ENCODE data around the gene MSI2. TPM values are rescaled to one million over a fixed set of nuclear protein-coding genes. Genes with fewer than 3 reads are reported as not detected.

The MSI2 gene
- total and polyA plus RNA-seq, 9 of the 15 experiments (the other 6 are each of a cell fraction or from before 2014, with no cell fraction given) = 4.6 to 61.8 (median 42.4) TPM

GRCh38 chr17:57475796-57476195, 219.5 kb downstream of the MSI2 start (continued):
- TF ChIP-seq ZNF609 (CRISPR knock-in tag; IDR thresholded peaks at IDR 0.05; ENCODE audit: borderline replicate concordance) (no peak), GTF2A2 (tag; IDR thresholded peaks at IDR 0.05) (no peak)

- Histone ChIP-seq H2AFZ (ENCODE audit: low read depth, low read length) (no peak overlapping the region), H3K9me3 (replicated peaks; ENCODE audit: control insufficient read depth, insufficient read depth, low read depth, low read length) (no peaks in the 10 kb centered on the region), H3K27me3 (ENCODE audit: control insufficient read depth in 2 of 2, insufficient read depth in 2 of 2, low read length in 2 of 2) (no peaks in the 10 kb centered on the region), H3K79me2 (ENCODE audit: control insufficient read depth, insufficient read depth, low read length) (no peaks in the 10 kb centered on the region), H3K4me3 (no peak overlapping the region), H3K36me3 (ENCODE audit: control insufficient read depth, insufficient read depth, low read length) (no peaks in the 10 kb centered on the region), H3K27ac (ENCODE audit: extremely low read depth, low read depth, low read length) (no peak overlapping the region), H3K9ac (ENCODE audit: insufficient read depth in 1 of 2, low read depth in 2 of 2, low read length in 2 of 2) (no peak overlapping the region), H3K9me1 (ENCODE audit: control insufficient read depth, insufficient read depth, low read length) (no peaks in the 10 kb centered on the region), H4K20me1 (replicated peaks; ENCODE audit: control insufficient read depth, insufficient read depth, low read length) (peaks cover 24% of the 10 kb centered on the region; the same call in 1 of the 2 replicates), H3K4me1 (replicated peaks in 1 of 2; ENCODE audit: control insufficient read depth in 2 of 2, insufficient read depth in 2 of 2, low read length in 2 of 2) (peaks cover 4 to 28% of the 10 kb centered on the region in 2 experiments; a peak in 4 of 5 replicates), H3K4me2 (ENCODE audit: insufficient read depth, low read length) (no peak overlapping the region)
- in situ Hi-C loops (cut with MboI) (no loop called here), intact Hi-C loops (cut with micrococcal nuclease) (no loop called here)
- no TSS peak for BruUV-seq (replicated peaks)
- WGBS (ENCODE audit: insufficient coverage, low coverage, missing lambda C conversion rate) = 74% methylated on average over 9 of the region's 9 CpGs
- ChIA-PET CTCF (ENCODE audit: low intra/inter-chr PET ratio) (no interaction called here), POLR2A (interaction anchor here (0.6 to 1.1 kb wide), 2 partner anchors 12 to 874 kb away, joined by 4 read pairs; no protein-coding TSS in a partner anchor)
- FAIRE-seq = no peak
- no peak for ATAC-seq
- TF ChIP-seq MEF2D (tag; conservative IDR thresholded peaks at IDR 0.05; ENCODE audit: low read depth) = no peak
- TF ChIP-seq, protein P1, sequence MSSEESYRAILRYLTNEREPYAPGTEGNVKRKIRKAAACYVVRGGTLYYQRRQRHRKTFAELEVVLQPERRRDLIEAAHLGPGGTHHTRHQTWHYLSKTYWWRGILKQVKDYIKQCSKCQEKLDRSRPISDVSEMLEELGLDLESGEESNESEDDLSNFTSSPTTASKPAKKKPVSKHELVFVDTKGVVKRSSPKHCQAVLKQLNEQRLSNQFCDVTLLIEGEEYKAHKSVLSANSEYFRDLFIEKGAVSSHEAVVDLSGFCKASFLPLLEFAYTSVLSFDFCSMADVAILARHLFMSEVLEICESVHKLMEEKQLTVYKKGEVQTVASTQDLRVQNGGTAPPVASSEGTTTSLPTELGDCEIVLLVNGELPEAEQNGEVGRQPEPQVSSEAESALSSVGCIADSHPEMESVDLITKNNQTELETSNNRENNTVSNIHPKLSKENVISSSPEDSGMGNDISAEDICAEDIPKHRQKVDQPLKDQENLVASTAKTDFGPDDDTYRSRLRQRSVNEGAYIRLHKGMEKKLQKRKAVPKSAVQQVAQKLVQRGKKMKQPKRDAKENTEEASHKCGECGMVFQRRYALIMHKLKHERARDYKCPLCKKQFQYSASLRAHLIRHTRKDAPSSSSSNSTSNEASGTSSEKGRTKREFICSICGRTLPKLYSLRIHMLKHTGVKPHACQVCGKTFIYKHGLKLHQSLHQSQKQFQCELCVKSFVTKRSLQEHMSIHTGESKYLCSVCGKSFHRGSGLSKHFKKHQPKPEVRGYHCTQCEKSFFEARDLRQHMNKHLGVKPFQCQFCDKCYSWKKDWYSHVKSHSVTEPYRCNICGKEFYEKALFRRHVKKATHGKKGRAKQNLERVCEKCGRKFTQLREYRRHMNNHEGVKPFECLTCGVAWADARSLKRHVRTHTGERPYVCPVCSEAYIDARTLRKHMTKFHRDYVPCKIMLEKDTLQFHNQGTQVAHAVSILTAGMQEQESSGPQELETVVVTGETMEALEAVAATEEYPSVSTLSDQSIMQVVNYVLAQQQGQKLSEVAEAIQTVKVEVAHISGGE (CRISPR knock-in tag; IDR thresholded peaks at IDR 0.05) = 0 out of 6 replicates have a peak, but pooled peaks of 1 of the 3 experiments have one; percentile 10
- DNase-seq (ENCODE audit: extremely low read depth in 1 of 4, low spot score in 3 of 4) = no peak
These were observed 221.4 kb downstream of the MSI2 start for GRCh38 chr17:57477522-57478362.

Data from K562 (cell line).